ENCODE measurements around the gene CSNK1A1.

DNA sequence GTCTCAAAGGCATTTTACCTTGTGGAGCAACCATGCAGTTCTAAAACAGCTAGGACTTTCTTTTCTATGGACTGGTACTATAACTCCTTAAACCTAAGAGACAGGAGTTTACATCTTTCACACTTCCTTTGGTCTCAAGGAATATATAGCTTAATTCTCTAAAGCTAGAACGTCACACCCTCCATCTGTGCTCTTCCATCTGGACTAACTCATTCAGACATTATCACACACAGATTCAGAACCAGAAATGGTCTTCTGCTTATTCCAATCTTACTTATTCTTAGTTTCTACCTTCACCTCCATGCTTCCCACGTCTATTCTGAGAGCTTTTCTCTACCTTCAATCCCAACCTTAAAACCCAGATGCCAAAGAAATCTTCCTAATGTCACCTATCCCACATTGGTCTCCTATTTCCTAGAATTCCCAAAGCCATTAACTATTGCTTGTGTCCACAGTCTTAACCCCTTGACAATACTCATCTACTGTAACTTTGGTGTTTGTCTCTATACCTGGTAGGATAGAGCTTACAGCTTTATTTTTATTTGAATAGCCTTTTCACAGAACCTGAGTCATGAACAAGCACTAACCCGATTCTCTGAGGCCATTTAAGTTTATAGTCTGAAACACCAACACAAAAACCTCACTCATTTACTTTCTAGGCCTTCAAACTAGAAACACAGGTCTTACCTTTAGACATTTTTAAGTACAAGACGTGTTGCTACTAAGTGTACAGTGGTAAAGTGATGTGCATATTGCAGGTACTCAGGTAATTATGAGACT lies 22.8 kb downstream of the CSNK1A1 start:
- TF ChIP-seq POLR2A (IDR thresholded peaks at IDR 0.05; ENCODE audit: low read depth, low read length), result no peak
- no peak for TF ChIP-seq POLR2AphosphoS5 (IDR thresholded peaks at IDR 0.05; ENCODE audit: low read depth, low read length)

Measured in GM12892 (cell line).